HG03039 (cell line): ENCODE data around the gene ZNF536.

Source experiments
- ATAC-seq: cut with Tn5 transposase; IDR thresholded peaks from one replicate; pipeline ENCODE4 v1.9.1; 2021; ENCODE audit warnings: mild to moderate bottlenecking, moderate library complexity; ENCODE audit not compliant: unreplicated experiment

Gene ZNF536

GRCh38 chr19:30518965-30519606 is 146.9 kb downstream of the ZNF536 start:
- no peak for ATAC-seq

DNA sequence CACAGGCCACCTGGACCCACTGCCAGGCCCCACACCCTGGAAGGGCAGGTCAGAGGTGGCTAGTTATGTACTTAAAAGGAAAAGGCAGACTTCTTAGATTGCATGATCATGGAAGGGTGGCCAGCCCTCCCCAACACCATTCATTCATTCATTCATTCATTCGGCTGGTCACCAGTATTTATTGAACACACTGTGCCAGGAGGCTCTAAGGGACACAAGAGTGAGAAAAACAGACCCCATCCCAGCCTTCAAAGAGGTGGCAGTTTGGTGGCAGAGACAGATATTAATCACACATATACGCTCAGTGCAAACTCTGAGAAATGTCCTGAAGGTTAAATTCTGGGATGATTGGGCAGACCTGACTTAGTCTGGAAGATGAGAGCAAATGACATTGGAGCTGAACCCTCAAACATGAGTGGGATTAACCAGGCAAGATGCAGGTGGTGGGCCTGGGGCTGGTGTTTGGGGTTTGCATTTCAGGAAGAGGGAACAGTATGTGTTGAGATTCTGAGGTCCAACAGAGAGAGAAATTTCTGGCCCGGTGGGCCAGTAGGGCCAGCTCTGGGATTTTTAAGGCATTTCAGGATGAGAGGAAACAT is 147.5 kb downstream of the ZNF536 start:
- no peak for ATAC-seq

- ATAC-seq, result no peak
Observed at GRCh38 chr19:30520735-30521479, 148.7 kb downstream of the ZNF536 start.

GRCh38 chr19:30521937-30522336 is 149.8 kb downstream of the ZNF536 start:
- ATAC-seq, result no peak

- no peak for ATAC-seq
Observed at GRCh38 chr19:30522341-30522740, 150.2 kb downstream of the ZNF536 start.

- no peak for ATAC-seq
Observed at GRCh38 chr19:30523791-30524190, 151.6 kb downstream of the ZNF536 start.

DNA sequence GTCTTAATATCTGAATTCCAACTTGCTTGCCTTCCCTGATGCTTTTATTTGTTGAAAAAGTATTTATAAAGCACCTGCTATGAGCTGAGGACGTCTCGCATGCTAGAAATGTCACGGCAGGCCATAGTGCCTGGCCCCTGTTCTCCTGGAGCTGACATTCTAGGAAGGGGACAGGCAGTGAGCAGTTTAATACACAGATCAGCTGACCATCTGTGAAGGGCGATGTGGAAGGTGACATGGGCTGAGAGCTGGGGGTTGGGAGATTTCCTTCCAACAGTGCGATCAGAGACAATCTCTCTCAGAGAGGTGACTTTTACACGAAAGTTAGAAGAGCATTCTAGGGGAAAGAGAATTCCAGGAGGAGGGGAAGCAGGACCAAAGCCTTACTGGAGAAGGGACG is 153.2 kb downstream of the ZNF536 start:
- ATAC-seq, result no peak

- no peak for ATAC-seq
Observed at GRCh38 chr19:30528919-30529318, 156.7 kb downstream of the ZNF536 start.

- no peak for ATAC-seq
Observed at GRCh38 chr19:30529876-30530275, 157.7 kb downstream of the ZNF536 start.

DNA sequence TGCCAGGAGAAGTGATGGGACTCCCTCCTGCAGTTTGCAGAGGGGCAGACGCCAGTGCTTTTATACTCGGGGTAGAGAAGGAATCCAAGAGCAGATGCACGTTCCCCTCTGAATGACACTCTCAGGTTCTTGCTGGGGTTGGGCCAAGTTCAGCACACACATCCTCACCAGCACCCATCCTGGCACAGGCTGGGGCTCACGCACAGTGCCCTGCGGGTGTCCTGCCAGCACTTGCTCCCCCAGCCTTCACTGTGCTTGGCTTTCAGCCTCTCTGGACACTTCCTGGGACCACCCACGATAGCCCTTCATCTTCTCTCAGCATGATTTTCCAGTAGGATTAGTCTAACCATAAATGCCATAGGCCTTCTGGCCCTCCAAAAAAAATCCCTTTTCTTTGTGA is 158.6 kb downstream of the ZNF536 start:
- ATAC-seq, result no peak

DNA sequence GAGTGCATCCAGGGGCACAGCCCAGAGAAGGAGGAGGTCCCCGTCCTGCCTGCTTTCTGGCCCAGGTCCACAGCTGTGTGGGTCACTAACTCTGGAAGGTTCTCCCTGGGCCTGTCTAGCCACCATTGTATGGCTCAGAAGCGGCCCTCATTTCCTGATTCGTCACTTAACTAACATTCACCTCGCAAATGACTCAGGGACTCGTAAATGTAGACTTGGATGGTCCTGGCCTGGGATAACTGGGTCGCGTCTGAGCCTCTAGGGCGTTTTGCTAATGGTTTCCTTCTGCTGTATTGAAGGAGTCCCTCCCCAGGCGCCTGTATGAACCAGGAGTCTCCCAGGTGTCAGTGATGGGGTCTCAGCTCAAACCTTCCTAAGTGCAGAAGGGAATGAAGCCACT is 162.8 kb downstream of the ZNF536 start:
- ATAC-seq, result no peak

GRCh38 chr19:30536975-30537374 is 164.8 kb downstream of the ZNF536 start:
- ATAC-seq, result no peak

DNA sequence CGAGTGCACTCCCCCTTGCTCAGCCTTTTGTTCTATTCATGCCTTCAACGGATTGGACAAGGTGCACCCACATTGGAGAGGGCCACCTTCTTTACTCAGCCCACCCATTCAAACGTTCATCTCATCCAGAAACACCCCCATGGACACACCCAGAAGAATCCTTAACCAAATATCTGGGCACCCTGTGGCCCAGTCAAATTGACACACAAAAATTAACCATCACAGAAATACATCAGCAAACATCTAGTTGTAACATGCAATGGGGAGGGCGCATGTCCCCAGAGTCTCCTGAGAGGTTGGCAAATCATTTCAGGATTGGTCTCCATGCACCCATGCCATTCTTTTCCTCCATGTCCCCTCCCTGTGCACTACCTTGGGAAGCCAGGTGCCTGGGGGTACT is 167.1 kb downstream of the ZNF536 start:
- no peak for ATAC-seq

- no peak for ATAC-seq
Observed at GRCh38 chr19:30539981-30540380, 167.8 kb downstream of the ZNF536 start.

DNA sequence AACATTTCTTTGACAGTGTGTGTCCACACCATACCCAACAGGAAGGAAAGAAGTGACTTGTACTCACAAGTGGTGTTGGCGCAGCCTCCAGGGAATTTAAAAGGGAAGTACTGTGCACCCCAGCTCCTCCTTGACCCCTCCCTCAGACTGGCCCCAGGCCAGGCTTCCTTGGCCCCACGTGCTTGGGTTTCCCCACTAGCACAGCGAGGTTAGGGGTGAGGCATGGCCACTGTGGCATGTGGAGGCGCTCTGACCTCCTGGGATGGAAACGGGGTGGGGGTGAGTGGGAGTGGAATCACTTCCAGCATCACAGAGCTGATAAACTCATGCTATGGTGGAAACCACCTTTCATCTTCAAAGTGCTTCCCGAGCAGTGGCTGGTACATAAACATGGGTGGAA is 168.6 kb downstream of the ZNF536 start:
- no peak for ATAC-seq

DNA sequence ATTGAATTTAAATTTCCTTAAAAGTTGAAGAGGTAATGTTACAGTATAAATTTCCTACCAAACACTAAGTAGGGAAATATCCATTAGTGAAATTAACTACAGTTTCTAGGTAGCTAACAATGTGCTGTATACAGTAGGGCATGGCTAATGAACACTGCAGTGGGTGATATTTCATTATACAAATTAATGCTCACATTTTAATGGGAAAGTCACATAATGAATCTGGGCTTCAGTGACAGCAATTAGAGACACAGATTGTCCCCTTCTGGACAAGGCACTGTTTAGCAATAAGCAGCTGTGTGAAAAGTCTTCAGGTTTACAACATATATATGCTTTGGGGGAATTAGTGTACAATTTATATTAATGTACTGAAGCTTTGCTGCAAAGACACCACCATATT is 169.4 kb downstream of the ZNF536 start:
- no peak for ATAC-seq

GRCh38 chr19:30543243-30543945 is 171.2 kb downstream of the ZNF536 start:
- no peak for ATAC-seq

- no peak for ATAC-seq
Observed at GRCh38 chr19:30545752-30546151, 173.6 kb downstream of the ZNF536 start.

GRCh38 chr19:30546332-30546731 is 174.1 kb downstream of the ZNF536 start:
- no peak for ATAC-seq

DNA sequence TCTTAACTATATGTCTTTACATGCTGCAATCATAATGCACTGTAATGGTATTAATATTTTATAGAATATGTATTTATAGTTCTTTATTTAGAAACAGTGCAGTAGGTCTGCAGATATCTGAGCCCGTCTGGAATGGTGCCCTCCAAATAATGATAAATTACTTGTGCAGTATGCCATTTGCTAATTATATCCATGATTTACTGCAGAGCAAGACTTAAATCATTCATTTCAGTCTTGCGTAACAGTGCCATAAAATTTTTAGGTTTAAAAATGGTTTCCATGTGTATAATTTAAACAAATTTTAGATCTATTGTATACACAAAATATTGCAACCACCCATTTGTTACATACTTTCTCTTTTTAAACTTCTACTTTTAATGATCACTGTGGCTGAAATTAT is 175.1 kb downstream of the ZNF536 start:
- ATAC-seq, result no peak

- no peak for ATAC-seq
Observed at GRCh38 chr19:30549151-30549550, 177.0 kb downstream of the ZNF536 start.

- no peak for ATAC-seq
Observed at GRCh38 chr19:30551271-30551670, 179.1 kb downstream of the ZNF536 start.
